GM18508 (cell line): ENCODE measurements around the gene SCN4B.
"Not testable (repeated sequence)": the region's sequence is repeated elsewhere in the genome, so short reads cannot be mapped to it uniquely, and the experiment has no call there.

Source experiments
- ATAC-seq: cut with Tn5 transposase; IDR thresholded peaks from one replicate; pipeline ENCODE4 v1.9.1; 2021; ENCODE audit warnings: moderate number of reproducible peaks; ENCODE audit not compliant: insufficient read depth, unreplicated experiment

The SCN4B gene, protein sequence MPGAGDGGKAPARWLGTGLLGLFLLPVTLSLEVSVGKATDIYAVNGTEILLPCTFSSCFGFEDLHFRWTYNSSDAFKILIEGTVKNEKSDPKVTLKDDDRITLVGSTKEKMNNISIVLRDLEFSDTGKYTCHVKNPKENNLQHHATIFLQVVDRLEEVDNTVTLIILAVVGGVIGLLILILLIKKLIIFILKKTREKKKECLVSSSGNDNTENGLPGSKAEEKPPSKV

DNA sequence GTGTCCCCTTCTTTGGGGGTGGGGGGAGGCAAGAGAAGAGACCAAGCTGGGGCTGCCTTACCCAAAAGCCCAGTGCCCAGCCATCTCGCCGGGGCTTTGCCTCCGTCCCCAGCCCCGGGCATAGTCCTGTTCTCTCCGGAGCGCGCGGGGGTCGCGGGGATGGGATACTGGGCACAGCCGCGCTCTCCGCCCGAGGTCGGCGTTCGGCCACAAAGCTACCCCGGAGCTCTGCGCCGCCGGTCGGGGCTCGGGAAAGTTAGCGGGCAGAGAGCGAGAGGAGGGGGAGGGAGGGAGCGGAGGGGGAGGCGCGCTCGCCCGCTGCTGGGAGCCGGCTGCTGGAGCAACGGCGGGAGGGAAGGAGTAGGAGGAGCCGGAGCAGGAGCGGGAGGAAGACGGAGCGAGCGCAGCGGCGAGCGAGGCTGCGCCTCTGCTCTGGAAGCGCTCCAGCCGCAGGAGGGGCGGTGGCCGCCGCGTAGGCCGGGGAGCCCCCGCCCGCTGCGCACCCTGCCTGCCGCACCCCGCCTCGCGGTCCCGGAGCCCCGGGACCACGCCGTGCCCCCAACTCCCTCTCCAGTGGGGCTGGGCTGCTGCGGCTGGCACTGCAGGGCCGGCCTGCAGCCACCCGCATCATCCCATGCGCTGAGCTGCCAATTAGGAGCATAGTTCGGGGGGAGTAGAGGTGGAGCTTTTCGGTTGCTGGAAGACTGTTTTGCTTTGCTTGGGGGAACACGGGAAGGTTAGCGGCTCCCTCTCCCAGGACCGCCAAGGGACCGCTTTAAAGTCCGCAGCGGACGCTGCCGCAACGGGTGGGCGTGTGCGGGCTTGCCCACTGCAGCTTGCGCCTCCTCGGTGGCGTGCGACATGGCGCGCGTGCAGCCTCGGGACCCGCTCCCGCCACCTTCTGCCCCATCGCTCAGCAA is at the start of gene SCN4B:
SCN4B (minus strand) TSS at position 272 of the 920 bp plus-strand sequence; CDS start at position 122, 150 bp downstream.
- ATAC-seq = no peak

DNA sequence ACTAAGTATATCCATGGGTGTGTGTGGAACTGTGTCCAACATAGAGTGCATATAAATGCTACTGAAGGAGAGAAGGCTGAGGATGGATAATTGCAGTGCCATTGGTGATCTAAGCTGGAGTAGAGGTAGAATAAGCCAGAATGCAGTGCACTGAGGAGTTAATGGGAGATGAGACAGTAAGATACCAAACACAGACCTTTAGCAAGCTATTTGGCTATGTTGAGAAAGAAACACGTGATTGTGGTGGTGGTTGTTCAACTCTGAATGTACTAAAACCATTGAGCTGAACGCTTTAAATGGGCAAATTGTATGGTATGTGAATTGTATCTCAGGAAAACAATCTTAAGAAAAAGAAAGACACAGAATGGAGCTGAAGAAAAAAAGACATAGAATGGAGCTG is 49.3 kb upstream of the SCN4B start:
- ATAC-seq = no peak

DNA sequence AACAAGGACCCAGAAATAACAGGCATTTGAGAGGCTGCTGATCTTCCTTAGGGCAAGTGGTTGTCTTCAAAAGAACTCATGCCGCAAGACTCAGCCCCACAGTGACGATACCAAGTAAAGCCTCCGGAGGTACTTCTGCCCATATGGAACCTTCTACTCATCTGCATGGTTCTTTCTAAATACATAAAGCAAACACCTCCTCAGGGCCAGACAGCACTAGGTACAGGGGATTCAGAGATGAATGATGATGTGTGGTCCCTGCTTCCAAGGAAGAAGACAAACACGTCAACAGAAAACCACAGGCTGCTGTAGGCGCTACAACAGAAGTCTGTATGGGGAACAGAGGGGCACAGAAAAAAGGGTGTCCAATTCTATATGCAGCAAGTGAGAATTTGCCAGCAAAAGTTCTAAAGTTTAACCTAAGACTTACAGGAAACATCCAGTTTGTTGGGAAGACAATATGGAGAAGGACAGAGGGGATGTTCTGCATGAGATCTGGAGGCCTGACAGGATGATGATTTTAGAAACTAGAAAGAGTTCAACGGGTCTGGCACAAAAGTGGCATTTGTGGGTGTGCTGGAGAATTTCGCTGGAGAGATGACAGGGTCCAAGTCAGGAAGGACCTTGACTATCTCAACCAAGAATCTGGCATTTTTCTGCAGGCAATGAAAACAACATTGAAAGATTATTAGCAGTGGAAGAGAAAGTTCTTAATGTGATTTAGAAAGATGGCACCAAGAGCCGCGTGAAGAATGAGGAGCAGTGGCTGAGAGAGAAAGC is 48.5 kb upstream of the SCN4B start:
- no peak for ATAC-seq

DNA sequence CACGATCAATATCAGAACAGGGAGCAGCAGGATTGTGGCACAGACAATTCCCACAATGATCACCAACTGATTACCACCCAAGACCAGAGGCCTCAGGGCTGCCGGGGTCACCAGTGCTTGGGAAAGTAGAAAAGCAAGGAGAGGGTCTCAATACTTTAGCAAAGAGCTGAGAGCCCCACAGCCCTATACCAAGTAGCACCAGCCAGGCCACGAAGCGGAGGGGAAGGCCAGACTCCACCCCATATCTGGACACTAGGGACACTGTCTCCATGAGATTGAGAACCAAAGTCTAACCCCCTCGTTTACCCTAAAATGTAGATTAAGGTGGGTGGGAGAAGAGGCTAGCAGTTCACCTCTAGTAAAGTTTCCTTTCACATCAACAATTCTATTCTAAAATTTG is 47.9 kb upstream of the SCN4B start:
- no peak for ATAC-seq

DNA sequence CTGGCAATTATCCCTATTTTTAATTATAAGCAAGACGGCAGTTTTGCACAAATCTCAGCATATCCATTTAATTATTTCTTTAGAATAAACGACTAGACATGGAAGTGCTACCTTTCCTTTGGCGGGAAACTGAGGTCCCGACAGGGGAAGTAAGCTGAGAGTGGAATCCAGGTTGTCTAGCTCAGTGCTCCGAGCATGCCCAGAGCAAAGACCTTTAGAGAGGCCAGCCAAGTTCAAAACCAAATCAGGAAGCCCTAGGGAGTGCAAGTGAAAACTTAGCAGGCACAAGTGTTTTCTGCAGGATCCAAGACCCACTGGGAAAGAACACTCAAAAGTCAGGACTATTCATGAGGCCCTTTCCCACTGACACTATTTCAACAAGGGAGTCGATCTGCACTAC is 46.5 kb upstream of the SCN4B start:
- no peak for ATAC-seq

DNA sequence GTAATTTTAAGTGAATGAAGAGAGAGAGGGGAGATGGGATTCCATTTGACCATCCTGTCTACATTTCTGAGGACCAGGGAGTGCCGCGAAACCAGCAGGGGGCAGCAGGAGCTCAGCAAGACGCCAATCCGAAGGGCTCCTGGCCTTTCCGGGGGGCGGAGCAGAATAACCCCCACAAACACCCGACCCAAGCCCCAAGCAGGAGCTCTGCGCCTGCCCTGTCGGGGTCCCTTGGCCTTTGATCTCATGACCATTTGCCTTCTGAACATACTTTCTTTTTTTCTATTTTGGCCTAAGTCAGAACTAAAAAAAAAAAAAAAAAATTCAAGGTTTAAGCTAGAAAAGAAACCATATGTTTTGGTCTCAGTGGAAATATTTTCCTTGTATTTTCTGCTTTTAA is 45.7 kb upstream of the SCN4B start:
- no peak for ATAC-seq

DNA sequence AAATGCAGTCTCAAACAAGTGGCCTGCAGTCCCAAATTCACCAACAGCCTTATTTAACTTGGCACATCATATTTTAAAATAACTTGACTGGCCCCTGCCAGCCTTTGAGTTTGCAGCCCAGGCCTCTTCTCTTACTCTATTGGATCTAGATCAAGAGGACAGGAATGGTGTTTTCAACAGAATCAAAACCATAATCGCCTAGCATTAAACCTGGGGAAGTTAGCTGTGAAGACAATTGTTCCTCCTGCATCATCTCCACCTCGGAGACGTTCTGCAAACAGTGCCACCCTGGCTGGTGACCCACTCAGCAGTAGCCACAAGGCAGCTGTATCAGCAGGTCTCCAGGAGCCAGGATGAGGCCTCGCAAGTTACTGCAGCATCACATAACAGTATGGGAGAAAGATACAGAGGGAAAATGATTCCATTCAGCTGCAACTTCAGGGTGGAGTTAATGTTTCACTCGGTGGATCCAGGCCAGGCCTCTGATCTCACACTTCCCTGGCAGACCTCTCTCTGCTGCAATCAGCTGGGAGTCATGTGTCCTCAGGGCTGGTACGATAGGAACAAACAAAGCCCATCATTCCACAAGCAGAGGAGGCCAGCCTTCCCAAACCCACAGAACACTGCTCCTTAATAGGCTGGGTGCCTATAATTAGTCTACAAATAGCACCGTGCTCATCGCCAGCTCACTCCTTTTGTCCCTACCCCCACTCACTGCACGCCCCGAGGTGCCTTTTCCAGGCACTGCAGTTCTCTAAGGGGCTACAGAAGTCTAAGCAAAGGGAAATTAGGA is 42.4 kb upstream of the SCN4B start:
- no peak for ATAC-seq

DNA sequence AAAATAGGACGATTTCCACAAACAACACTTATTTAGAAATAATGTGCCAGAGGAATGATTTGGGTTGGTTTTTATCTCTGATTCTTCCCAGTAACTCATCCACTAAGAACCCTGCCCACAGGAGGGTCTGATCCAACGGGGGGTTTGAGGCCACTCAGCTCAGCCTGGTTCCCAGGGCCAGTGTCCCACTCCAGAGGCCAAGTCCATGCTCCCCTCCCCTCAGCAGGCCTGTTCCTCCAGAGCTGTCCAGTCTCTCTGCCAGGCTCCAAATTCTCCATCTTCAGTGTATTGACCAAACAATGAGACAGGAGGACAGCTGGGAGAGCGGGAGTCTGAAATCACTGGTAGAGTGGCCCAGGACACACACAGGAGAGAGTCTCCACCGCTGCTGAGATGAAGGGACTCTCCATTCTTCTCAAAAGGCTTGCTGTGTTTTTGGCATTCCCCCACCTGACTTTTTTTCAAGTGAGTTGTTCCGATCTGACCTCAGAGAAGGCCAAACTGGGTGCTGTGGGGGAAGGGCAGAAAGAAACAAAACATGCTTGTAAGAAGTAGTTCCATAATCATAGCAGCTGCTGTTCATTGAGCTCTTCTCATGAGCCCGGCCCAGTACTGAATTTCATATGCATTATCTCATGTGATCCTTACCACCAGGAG is 41.4 kb upstream of the SCN4B start:
- ATAC-seq = no peak

DNA sequence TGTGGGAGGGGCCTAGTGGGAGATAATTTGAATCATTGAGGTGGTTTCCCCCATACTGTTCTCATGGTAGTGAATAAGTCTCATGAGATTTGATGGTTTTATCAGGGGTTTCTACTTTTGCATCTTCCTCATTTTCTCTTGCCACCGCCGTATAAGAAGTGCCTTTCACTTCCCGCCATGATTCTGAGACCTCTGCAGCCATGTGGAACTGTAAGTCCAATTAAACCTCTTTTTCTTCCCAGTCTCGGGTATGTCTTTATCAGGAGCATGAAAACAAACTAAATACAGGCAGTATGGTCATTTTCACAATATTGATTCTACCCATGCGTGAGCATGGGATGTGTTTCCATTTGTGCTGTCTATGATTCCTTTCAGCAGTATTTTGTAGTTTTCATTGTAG is 40.2 kb upstream of the SCN4B start:
- not testable (repeated sequence) for ATAC-seq

DNA sequence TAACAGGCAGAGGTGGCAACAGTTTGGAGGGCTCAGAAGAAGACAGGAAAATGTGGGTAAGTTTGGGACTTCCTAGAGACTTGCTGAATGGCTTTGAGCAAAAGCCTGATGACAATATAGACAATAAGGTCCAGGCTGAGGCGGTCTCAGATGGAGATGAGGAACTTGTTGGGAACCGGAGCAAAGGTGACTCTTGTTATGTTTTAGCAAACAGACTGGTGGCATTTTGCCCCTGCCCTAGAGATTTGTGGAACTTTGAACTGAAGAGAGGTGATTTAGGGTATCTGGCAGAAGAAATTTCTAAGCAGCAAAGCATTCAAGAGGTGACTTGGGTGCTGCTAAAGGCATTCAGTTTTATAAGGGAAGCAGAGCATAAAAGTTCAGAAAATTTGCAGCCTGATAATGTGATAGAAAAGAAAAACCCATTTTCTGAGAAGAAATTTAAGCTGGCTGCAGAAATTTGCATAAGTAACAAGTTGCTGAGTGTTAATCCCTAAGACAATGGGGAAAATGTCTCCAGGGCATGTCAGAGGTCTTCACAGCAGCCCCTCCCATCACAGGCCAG is 38.4 kb upstream of the SCN4B start:
- not testable (repeated sequence) for ATAC-seq

DNA sequence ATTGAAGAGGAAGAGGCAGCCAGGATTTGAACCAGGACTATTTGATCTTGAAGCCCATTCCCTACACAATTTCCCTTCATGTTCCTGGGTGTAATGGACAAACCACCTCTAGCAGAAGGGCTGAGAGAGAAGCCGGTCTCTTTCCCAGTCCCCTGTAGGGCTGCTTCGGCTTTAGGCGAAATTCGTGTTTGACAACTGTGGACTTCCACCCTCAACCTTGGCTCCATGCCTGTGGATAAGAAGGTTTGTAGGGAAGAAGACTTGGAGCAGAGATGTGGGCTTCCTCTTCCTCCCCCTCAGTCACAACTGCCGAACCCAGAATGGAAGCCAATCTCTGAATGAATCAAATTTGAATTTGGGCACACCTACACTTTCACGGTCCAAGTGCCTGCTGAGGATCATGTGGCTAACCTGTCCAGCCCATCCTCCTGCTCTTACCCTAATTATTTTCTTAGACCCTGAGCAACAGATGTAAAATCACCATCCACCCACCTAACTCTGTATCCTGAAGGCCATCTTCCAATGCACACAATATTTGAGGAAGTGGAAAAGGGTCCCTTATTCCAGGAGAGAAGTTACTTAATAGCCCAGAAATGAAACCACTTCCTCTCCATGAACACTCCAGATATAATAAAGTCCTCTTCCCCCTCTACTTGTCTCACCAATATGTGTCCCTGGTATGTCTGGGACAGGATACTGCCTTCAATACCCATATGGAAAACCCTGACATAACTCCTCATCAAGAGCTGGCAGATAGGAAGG is 33.9 kb upstream of the SCN4B start:
- no peak for ATAC-seq

DNA sequence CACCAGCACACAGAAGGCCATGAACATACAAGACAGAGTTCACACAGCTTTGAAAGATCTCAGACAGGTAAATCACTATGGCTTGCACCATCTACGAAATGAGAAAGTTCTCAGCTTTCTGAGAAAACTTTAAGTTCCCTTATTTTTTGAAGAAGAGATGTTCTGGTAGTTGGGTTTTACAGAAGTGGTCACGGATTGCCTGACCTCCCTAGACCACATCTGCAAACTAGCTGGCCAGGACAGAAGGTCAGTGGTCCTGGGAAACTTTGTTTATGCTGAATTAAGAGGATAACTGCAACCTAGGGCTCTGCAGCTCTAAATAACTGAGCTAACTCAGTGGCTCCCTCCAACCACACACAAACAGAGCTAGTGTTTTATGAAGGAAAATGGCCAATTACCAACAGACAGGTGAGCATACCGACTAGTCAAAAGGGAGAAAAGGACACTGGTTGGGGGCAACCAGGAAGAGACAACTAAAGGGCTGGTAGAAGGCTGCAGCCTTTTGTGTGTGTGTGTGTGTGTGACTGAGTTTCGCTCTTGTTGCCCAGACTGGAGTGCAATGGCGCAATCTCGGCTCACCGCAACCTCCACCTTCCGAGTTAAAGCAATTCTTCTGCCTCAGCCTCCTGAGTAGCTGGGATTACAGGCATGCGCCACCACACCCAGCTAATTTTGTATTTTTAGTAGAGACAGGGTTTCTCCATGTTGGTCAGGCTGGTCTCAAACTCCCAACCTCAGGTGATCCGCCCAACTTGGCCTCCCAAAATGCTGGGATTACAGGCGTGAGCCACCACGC is 32.4 kb upstream of the SCN4B start:
- ATAC-seq = no peak

DNA sequence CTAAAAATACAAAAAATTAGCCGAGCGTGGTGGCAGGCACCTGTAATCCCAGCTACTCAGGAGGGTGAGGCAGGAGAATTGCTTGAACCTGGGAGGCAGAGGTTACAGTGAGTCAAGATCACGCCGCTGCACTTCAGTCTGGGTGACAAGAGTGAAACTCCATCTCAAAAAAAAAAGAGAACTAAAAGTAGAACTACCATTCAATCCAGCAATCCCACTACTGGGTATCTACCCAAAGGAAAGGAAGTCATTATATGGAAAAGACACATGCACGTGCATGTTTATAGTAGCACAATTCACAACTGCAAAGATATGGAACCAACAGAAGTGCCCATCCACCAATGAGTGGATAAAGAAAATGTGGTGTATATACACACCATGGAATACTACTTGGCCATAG is 31.1 kb upstream of the SCN4B start:
- ATAC-seq = not testable (repeated sequence)

DNA sequence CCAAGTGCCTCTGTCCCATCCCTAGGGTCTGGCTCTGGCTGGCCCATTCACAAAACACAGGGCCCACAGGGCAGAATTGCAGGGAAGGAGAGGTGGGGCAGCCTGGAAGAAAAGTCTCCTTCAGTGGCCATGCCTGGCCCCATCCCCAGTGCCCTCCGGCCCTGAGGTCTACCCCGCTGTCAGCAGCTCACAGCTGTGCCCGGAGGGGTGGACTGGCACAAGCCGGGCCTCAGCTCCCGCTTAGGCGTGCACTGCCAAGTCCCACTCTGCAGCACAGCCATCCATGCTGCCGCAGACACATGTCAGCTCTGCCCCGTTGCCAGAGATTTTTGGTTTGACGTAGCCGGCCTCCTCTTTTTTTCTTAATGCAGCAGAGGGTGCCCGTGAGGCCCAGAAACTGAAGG is 27.7 kb upstream of the SCN4B start:
- no peak for ATAC-seq

DNA sequence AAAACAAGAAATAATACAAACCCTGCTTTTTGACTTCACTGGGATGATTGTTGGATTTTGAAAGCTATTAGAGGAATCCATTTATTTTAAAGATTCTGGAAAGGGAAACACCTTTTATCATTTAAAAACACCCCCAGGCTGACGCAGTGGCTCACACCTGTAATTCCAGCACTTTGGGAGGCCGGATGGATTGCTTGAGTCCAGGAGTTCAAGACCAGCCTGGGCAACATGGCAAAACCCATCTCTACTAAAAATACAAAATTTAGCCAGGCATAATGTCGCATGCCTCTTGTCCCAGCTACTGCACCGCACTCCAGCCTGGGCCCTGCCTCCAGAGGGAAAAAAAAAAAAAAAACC is 24.1 kb upstream of the SCN4B start:
- no peak for ATAC-seq

DNA sequence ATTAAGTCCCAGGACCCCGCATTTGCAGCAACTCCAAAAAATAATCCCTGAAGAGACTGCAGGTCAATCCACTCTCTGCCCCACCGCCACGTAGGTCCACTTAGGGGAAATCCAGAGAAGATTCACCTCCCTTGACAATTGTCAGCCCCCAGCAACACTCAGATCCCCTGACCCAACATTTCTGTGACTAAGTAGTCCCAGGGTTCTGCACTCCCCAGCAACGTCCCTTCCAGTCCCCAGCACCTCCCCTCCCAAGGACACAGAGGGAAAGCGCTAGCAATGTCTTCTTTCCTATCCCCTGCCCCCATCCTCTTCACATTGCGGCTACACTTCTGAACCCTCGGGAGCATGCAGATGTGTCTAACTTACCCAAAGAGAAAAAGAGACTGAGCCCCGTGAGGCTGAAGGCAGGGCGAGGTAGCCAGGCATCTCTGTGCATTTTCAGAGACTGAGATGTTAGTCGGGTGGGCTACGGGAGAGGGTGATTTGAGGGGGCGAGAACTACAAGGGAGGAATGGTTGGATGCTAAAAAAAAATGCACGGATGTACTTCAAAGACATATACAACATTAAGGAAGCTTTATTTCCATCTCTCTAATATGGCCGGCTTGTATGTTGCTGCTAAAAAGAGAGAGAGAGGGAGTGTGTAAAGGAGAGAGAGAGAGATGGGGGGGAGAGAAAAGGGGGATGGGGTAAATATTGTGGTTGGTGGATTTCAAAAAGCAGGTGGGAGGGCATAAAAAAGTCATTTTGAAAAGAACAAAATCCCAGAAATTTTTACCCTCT is 23.6 kb upstream of the SCN4B start, which contains the start of gene SCN2B:
SCN2B (minus strand) TSS at position 647 of the 785 bp plus-strand sequence; CDS start at position 439, 208 bp downstream.
- ATAC-seq = no peak
